Measurements from ENCODE around the gene RBM18.

RBM18 gene

DNA sequence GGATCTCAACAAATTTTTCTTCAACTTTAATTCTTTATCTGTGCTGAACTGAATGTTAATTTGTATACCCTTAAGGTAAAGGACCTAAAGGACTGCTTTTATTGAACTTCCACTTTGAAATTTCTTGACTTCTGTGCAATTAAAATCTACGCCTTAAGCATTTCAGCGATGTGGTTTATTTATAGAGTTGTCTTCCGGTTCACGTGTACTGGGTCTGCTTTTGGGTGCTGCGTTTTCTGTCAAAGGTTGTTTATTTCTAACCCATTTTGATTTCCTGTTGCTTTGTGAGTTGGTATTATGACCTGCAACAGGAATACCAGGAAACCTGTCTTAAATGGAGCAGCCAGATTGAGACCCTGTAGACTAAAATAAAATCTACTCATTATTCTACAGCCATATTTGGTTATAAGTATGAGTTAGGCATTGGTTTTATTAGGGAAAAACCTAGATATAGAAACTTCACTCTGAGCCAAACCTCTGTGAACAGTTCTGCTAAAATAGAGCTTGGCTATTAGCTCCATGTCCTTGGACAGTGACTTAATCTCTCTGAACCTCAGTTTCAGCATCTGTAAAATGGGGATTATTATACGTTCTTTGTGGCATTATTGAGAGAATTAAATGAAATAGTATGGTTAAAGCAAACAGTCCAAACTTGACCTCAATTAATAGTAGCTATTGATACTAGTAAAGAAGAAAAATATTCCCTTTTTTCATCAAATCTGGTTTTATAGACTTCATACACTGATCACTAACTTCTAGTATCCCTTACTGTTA lies 3.6 kb upstream of the RBM18 start:
- Histone ChIP-seq H3K27ac (ENCODE audit: low read length) (no peak overlapping the region), H3K79me2 (ENCODE audit: low read length) (peaks cover 74% of the 10 kb centered on the region), H3K4me3 (ENCODE audit: low read length) (no peak overlapping the region), H3K9ac (ENCODE audit: low read length) (no peak overlapping the region), H3K4me1 (ENCODE audit: low read length) (peaks cover 14% of the 10 kb centered on the region), H3K36me3 (replicated peaks; ENCODE audit: low read depth, low read length) (peaks cover 17% of the 10 kb centered on the region), H4K20me1 (ENCODE audit: insufficient read depth, low read length) (no peaks in the 10 kb centered on the region), H3K4me2 (ENCODE audit: low read length) (no peak overlapping the region), H3K27me3 (ENCODE audit: low read depth, low read length) (no peaks in the 10 kb centered on the region), H3K9me3 (ENCODE audit: insufficient read depth, low read length) (no peaks in the 10 kb centered on the region), H2AFZ (ENCODE audit: low read depth, low read length) (no peak overlapping the region)
- TF ChIP-seq EZH2phosphoT487 (IDR thresholded peaks at IDR 0.05; ENCODE audit: low read depth) = no peak
- TF ChIP-seq, protein P1, sequence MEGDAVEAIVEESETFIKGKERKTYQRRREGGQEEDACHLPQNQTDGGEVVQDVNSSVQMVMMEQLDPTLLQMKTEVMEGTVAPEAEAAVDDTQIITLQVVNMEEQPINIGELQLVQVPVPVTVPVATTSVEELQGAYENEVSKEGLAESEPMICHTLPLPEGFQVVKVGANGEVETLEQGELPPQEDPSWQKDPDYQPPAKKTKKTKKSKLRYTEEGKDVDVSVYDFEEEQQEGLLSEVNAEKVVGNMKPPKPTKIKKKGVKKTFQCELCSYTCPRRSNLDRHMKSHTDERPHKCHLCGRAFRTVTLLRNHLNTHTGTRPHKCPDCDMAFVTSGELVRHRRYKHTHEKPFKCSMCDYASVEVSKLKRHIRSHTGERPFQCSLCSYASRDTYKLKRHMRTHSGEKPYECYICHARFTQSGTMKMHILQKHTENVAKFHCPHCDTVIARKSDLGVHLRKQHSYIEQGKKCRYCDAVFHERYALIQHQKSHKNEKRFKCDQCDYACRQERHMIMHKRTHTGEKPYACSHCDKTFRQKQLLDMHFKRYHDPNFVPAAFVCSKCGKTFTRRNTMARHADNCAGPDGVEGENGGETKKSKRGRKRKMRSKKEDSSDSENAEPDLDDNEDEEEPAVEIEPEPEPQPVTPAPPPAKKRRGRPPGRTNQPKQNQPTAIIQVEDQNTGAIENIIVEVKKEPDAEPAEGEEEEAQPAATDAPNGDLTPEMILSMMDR (IDR thresholded peaks at IDR 0.05; ENCODE audit: low read depth, low read length) = no peak

DNA sequence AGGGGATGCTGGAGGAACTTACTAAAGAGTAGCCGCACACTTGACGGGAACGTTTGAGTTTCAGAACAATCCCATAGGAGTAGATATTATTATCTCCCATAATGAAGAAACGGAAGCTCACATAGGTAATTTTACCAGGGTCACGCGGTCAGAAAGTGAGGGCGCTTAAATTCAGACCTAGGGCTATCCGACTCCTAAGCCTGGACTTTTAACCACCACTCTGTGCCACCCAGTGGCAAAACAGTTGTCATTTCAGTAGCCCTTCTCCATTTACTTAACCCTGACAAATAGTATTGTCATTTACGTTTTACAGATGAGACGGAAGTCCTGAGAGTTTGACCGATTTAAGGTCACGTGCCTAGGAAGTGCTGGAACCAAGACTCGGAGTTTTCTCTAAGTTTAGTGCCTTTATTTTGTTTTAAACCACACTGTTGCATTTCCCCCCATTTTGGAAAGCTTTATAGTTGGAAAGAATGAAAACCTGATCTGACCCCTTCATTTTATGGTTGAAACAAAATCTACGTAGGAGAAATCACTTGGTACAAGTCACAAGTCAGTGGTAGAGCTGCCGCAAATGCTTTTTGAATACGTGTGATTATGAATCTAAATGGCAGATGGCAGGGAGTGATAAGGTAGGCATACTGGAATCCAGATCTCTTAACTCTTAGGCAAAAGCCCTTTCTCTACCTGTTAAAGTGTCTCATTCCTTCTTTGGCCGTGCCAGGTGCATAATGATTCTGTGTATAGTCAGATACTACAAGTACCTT lies 692 bp upstream of the RBM18 start:
- peak overlapping the region; percentile 78 for H3K4me2 ChIP-seq (ENCODE audit: low read length)
- H3K27me3 ChIP-seq (ENCODE audit: low read depth, low read length) = no peaks in the 10 kb centered on the region
- H3K79me2 ChIP-seq (ENCODE audit: low read length) = peaks cover 76% of the 10 kb centered on the region
- H3K9me3 ChIP-seq (ENCODE audit: insufficient read depth, low read length) = no peaks in the 10 kb centered on the region
- peaks cover 8% of the 10 kb centered on the region for H3K36me3 ChIP-seq (replicated peaks; ENCODE audit: low read depth, low read length)
- peak overlapping the region; percentile 60 for H2AFZ ChIP-seq (ENCODE audit: low read depth, low read length)
- peak overlapping the region; percentile 72 for H3K27ac ChIP-seq (ENCODE audit: low read length)
- H3K4me1 ChIP-seq (ENCODE audit: low read length) = peaks cover 15% of the 10 kb centered on the region
- H4K20me1 ChIP-seq (ENCODE audit: insufficient read depth, low read length) = no peaks in the 10 kb centered on the region
- no peak for TF ChIP-seq EZH2phosphoT487 (IDR thresholded peaks at IDR 0.05; ENCODE audit: low read depth)
- TF ChIP-seq, protein P1 (IDR thresholded peaks at IDR 0.05; ENCODE audit: low read depth, low read length) = peak; percentile 13; the same call in 1 of the 2 replicates
- peak overlapping the region; percentile 89 for H3K9ac ChIP-seq (ENCODE audit: low read length)
- peak overlapping the region; percentile 96 for H3K4me3 ChIP-seq (ENCODE audit: low read length)

DNA sequence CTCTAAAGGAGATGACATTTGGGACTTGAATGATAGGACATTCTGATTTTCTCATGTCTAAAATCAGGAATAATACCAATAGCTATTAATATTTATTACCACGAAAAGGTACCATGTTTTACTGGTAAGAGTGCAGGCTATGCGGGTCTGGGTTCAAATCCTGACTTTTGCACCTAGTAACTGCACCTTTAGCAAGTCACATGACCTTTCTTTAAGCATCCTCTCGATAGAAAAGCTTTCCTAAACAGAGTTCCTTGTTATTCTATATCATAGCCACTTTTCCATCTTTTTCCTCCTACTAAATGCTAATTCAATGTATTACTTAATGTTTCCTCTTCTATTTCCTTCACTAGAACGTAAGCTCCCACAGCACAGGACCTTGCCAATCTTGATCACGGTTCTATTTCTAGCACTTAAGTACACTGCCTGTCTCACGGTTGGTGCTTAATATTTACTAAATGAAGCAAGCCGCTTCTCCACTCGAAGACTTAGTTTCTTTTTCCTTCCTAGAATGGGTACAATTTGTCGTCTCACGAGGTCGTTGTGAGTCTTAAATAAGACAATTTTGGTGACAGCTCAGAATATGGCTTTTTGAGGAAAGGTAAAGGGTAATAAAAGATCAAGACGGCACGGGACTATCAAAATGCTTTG lies 816 bp downstream of the RBM18 start:
- H3K4me2 ChIP-seq (ENCODE audit: low read length) = peak overlapping the region; percentile 99
- no peak overlapping the region for H2AFZ ChIP-seq (ENCODE audit: low read depth, low read length)
- H3K9ac ChIP-seq (ENCODE audit: low read length) = peak overlapping the region; percentile 89
- peaks cover 15% of the 10 kb centered on the region for H3K4me1 ChIP-seq (ENCODE audit: low read length)
- no peaks in the 10 kb centered on the region for H3K27me3 ChIP-seq (ENCODE audit: low read depth, low read length)
- peaks cover 13% of the 10 kb centered on the region for H3K36me3 ChIP-seq (replicated peaks; ENCODE audit: low read depth, low read length)
- peak overlapping the region; percentile 96 for H3K4me3 ChIP-seq (ENCODE audit: low read length)
- TF ChIP-seq EZH2phosphoT487 (IDR thresholded peaks at IDR 0.05; ENCODE audit: low read depth) = no peak
- TF ChIP-seq, protein P1 (IDR thresholded peaks at IDR 0.05; ENCODE audit: low read depth, low read length) = no peak
- H3K79me2 ChIP-seq (ENCODE audit: low read length) = peaks cover 69% of the 10 kb centered on the region
- H4K20me1 ChIP-seq (ENCODE audit: insufficient read depth, low read length) = no peaks in the 10 kb centered on the region
- peak overlapping the region; percentile 72 for H3K27ac ChIP-seq (ENCODE audit: low read length)
- H3K9me3 ChIP-seq (ENCODE audit: insufficient read depth, low read length) = no peaks in the 10 kb centered on the region

DNA sequence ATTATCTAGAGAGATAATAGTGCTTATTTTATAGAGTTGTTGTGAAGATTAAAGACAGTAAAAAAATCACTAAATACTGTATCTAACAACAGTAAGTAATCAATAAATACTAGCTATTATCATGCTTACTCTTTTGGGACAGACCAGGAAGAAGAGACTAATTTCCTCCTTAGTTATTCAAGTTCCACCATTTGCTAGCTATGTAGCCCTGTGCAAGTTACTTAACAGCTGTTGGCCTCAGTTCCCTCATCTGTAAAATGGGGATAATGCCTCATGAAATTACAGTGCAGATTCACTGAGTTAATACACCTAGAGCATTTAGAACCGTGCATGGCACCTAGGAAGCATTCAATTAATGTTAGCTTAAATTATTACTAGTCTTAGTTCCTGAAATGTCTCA lies 2.6 kb downstream of the RBM18 start:
- Histone ChIP-seq H3K9me3 (ENCODE audit: insufficient read depth, low read length) (no peaks in the 10 kb centered on the region), H3K4me2 (ENCODE audit: low read length) (no peak overlapping the region), H3K4me3 (ENCODE audit: low read length) (no peak overlapping the region), H3K4me1 (ENCODE audit: low read length) (peaks cover 15% of the 10 kb centered on the region), H4K20me1 (ENCODE audit: insufficient read depth, low read length) (no peaks in the 10 kb centered on the region), H3K9ac (ENCODE audit: low read length) (no peak overlapping the region), H3K27ac (ENCODE audit: low read length) (no peak overlapping the region), H3K36me3 (replicated peaks; ENCODE audit: low read depth, low read length) (peaks cover 13% of the 10 kb centered on the region), H3K79me2 (ENCODE audit: low read length) (peaks cover 54% of the 10 kb centered on the region), H3K27me3 (ENCODE audit: low read depth, low read length) (no peaks in the 10 kb centered on the region), H2AFZ (ENCODE audit: low read depth, low read length) (no peak overlapping the region)
- TF ChIP-seq, protein P1 (IDR thresholded peaks at IDR 0.05; ENCODE audit: low read depth, low read length) = no peak

Measured in OCI-LY3 (cell line).